COR-L47 (cell line): ENCODE measurements around the gene ADPRHL1.
A peak's percentile ranks its signal among the peaks of the same experiment; 100 is the strongest.

Source experiments
- DNase-seq: peaks from one replicate; lab custom pipeline; 2025; lab: John Stamatoyannopoulos, UW

Gene ADPRHL1

GRCh38 chr13:113452942-113453901 lies at the start of gene ADPRHL1:
Gene ADPRHL1, minus strand, starts transcription at chr13:113453488. Its CDS starts 51 bp downstream, at chr13:113453437.
- no peak for DNase-seq

GRCh38 chr13:113502686-113503085 lies 49.4 kb upstream of the ADPRHL1 start:
- DNase-seq: no peak

GRCh38 chr13:113500530-113501265 lies 47.4 kb upstream of the ADPRHL1 start:
- DNase-seq: no peak

- DNase-seq: no peak
Observed at GRCh38 chr13:113499936-113500335, 46.6 kb upstream of the ADPRHL1 start.

GRCh38 chr13:113498905-113499304 lies 45.6 kb upstream of the ADPRHL1 start:
- no peak for DNase-seq

GRCh38 chr13:113497217-113497616 lies 43.9 kb upstream of the ADPRHL1 start:
- DNase-seq: no peak

- DNase-seq: no peak
Observed at GRCh38 chr13:113495494-113496210, 42.4 kb upstream of the ADPRHL1 start.

GRCh38 chr13:113493315-113493951 lies 40.1 kb upstream of the ADPRHL1 start:
- DNase-seq: no peak

GRCh38 chr13:113491982-113492381 lies 38.7 kb upstream of the ADPRHL1 start:
- no peak for DNase-seq

- peak; percentile 34 for DNase-seq
Observed at GRCh38 chr13:113491418-113491883, 38.2 kb upstream of the ADPRHL1 start.

- DNase-seq: peak; percentile 97
Observed at GRCh38 chr13:113490496-113491417, 37.5 kb upstream of the ADPRHL1 start, which contains the start of gene DCUN1D2. Gene DCUN1D2, minus strand, starts transcription at chr13:113490711. Its CDS starts 42 bp downstream, at chr13:113490669.

GRCh38 chr13:113489549-113490495 lies 36.5 kb upstream of the ADPRHL1 start:
- peak; percentile 59 for DNase-seq

GRCh38 chr13:113489171-113489548 lies 35.9 kb upstream of the ADPRHL1 start:
- DNase-seq: no peak

- no peak for DNase-seq
Observed at GRCh38 chr13:113488283-113488682, 35.0 kb upstream of the ADPRHL1 start.

GRCh38 chr13:113486698-113487097 lies 33.4 kb upstream of the ADPRHL1 start:
- no peak for DNase-seq

GRCh38 chr13:113485545-113485944 lies 32.3 kb upstream of the ADPRHL1 start:
- DNase-seq: no peak

- DNase-seq: no peak
Observed at GRCh38 chr13:113483504-113484293, 30.4 kb upstream of the ADPRHL1 start.

- no peak for DNase-seq
Observed at GRCh38 chr13:113483081-113483480, 29.8 kb upstream of the ADPRHL1 start.
